Measurements from ENCODE around the gene RASSF6. TPM values are rescaled to one million over a fixed set of nuclear protein-coding genes. Genes with fewer than 3 reads are reported as not detected.
"Not testable (repeated sequence)": the region's sequence is repeated elsewhere in the genome, so short reads cannot be mapped to it uniquely, and the experiment has no call there.

The RASSF6 gene
- total RNA-seq, 2 experiments from 2014 or later = not detected

- H3K4me3 Mint-ChIP-seq = no peak overlapping the region
- no peaks in the 10 kb centered on the region for H3K36me3 Mint-ChIP-seq (ENCODE audit: low read depth)
- DNase-seq = no peak
- CTCF ChIA-PET = no interaction called here
- intact Hi-C loops (cut with micrococcal nuclease) = no loop called here
- H3K27me3 Mint-ChIP-seq (ENCODE audit: low read depth) = no peaks in the 10 kb centered on the region
- H3K9me3 Mint-ChIP-seq = no peaks in the 10 kb centered on the region
- H3K27ac Mint-ChIP-seq = no peak overlapping the region
- peaks cover 6% of the 10 kb centered on the region for H3K4me1 Mint-ChIP-seq (ENCODE audit: low read depth)
These were observed 12.7 kb downstream of the RASSF6 start for GRCh38 chr4:73607375-73608033.

- CTCF ChIA-PET = interaction anchor here (1.0 kb wide), 1 partner anchor 46 kb away, joined by 5 read pairs; no protein-coding TSS in a partner anchor
- H3K9me3 Mint-ChIP-seq = no peaks in the 10 kb centered on the region
- no peaks in the 10 kb centered on the region for H3K27me3 Mint-ChIP-seq (ENCODE audit: low read depth)
- H3K27ac Mint-ChIP-seq = no peak overlapping the region
- H3K4me3 Mint-ChIP-seq = no peak overlapping the region
- peaks cover 6% of the 10 kb centered on the region for H3K4me1 Mint-ChIP-seq (ENCODE audit: low read depth)
- intact Hi-C loops (cut with micrococcal nuclease) = no loop called here
- DNase-seq = no peak
- no peaks in the 10 kb centered on the region for H3K36me3 Mint-ChIP-seq (ENCODE audit: low read depth)
These were observed 13.7 kb downstream of the RASSF6 start for GRCh38 chr4:73606465-73606974.

- Mint-ChIP-seq H3K27ac (no peak overlapping the region), H3K9me3 (no peaks in the 10 kb centered on the region), H3K4me3 (no peak overlapping the region), H3K27me3 (ENCODE audit: low read depth) (no peaks in the 10 kb centered on the region), H3K4me1 (ENCODE audit: low read depth) (peaks cover 6% of the 10 kb centered on the region), H3K36me3 (ENCODE audit: low read depth) (no peaks in the 10 kb centered on the region)
- intact Hi-C loops (cut with micrococcal nuclease) = no loop called here
- CTCF ChIA-PET = no interaction called here
- DNase-seq = no peak
These were observed 16.2 kb downstream of the RASSF6 start for GRCh38 chr4:73603854-73604584.

GRCh38 chr4:73603271-73603710 is 16.9 kb downstream of the RASSF6 start:
- Mint-ChIP-seq H3K27ac (no peak overlapping the region), H3K36me3 (ENCODE audit: low read depth) (no peaks in the 10 kb centered on the region), H3K4me1 (ENCODE audit: low read depth) (peaks cover 6% of the 10 kb centered on the region), H3K9me3 (no peaks in the 10 kb centered on the region), H3K4me3 (no peak overlapping the region), H3K27me3 (ENCODE audit: low read depth) (no peaks in the 10 kb centered on the region)
- DNase-seq = no peak
- intact Hi-C loops (cut with micrococcal nuclease) = no loop called here
- CTCF ChIA-PET = no interaction called here

GRCh38 chr4:73600954-73601353 is 19.3 kb downstream of the RASSF6 start:
- Mint-ChIP-seq H3K27ac (no peak overlapping the region), H3K4me3 (no peak overlapping the region), H3K4me1 (ENCODE audit: low read depth) (no peaks in the 10 kb centered on the region), H3K9me3 (peaks cover 2% of the 10 kb centered on the region), H3K36me3 (ENCODE audit: low read depth) (no peaks in the 10 kb centered on the region), H3K27me3 (ENCODE audit: low read depth) (no peaks in the 10 kb centered on the region)
- CTCF ChIA-PET = no interaction called here
- intact Hi-C loops (cut with micrococcal nuclease) = no loop called here
- DNase-seq = no peak

GRCh38 chr4:73599182-73599581 is 21.1 kb downstream of the RASSF6 start:
- intact Hi-C loops (cut with micrococcal nuclease) = no loop called here
- DNase-seq = no peak
- CTCF ChIA-PET = no interaction called here
- Mint-ChIP-seq H3K36me3 (ENCODE audit: low read depth) (no peaks in the 10 kb centered on the region), H3K27ac (no peak overlapping the region), H3K4me3 (no peak overlapping the region), H3K9me3 (peaks cover 2% of the 10 kb centered on the region), H3K4me1 (ENCODE audit: low read depth) (no peaks in the 10 kb centered on the region), H3K27me3 (ENCODE audit: low read depth) (no peaks in the 10 kb centered on the region)

- intact Hi-C loops (cut with micrococcal nuclease) = no loop called here
- Mint-ChIP-seq H3K9me3 (peaks cover 2% of the 10 kb centered on the region), H3K4me3 (no peak overlapping the region), H3K27me3 (ENCODE audit: low read depth) (no peaks in the 10 kb centered on the region), H3K27ac (no peak overlapping the region), H3K36me3 (ENCODE audit: low read depth) (no peaks in the 10 kb centered on the region), H3K4me1 (ENCODE audit: low read depth) (no peaks in the 10 kb centered on the region)
- DNase-seq = no peak
- CTCF ChIA-PET = no interaction called here
These were observed 22.6 kb downstream of the RASSF6 start for GRCh38 chr4:73597594-73597993.

GRCh38 chr4:73597183-73597582 is 23.1 kb downstream of the RASSF6 start:
- H3K36me3 Mint-ChIP-seq (ENCODE audit: low read depth); DNase-seq; intact Hi-C loops (cut with micrococcal nuclease); H3K27ac Mint-ChIP-seq; H3K4me3 Mint-ChIP-seq; H3K4me1 Mint-ChIP-seq (ENCODE audit: low read depth); CTCF ChIA-PET; H3K27me3 Mint-ChIP-seq (ENCODE audit: low read depth); H3K9me3 Mint-ChIP-seq: not testable (repeated sequence)

- no peak overlapping the region for H3K4me3 Mint-ChIP-seq
- no peak overlapping the region for H3K27ac Mint-ChIP-seq
- no peaks in the 10 kb centered on the region for H3K36me3 Mint-ChIP-seq (ENCODE audit: low read depth)
- CTCF ChIA-PET = no interaction called here
- H3K9me3 Mint-ChIP-seq = peaks cover 2% of the 10 kb centered on the region
- no peaks in the 10 kb centered on the region for H3K4me1 Mint-ChIP-seq (ENCODE audit: low read depth)
- H3K27me3 Mint-ChIP-seq (ENCODE audit: low read depth) = no peaks in the 10 kb centered on the region
- DNase-seq = no peak
- intact Hi-C loops (cut with micrococcal nuclease) = no loop called here
These were observed 24.2 kb downstream of the RASSF6 start for GRCh38 chr4:73596001-73596400.

- CTCF ChIA-PET = no interaction called here
- Mint-ChIP-seq H3K4me1 (ENCODE audit: low read depth) (no peaks in the 10 kb centered on the region), H3K27me3 (ENCODE audit: low read depth) (no peaks in the 10 kb centered on the region), H3K27ac (no peak overlapping the region), H3K9me3 (peaks cover 2% of the 10 kb centered on the region), H3K36me3 (ENCODE audit: low read depth) (no peaks in the 10 kb centered on the region), H3K4me3 (no peak overlapping the region)
- DNase-seq = no peak
- intact Hi-C loops (cut with micrococcal nuclease) = loop anchor here (2.0 kb wide), 2 partner anchors 59 to 539 kb away; no protein-coding TSS in a partner anchor
These were observed 26.5 kb downstream of the RASSF6 start for GRCh38 chr4:73593631-73594241.

- H3K9me3 Mint-ChIP-seq = no peaks in the 10 kb centered on the region
- H3K36me3 Mint-ChIP-seq (ENCODE audit: low read depth) = no peaks in the 10 kb centered on the region
- DNase-seq = no peak
- CTCF ChIA-PET = no interaction called here
- no peaks in the 10 kb centered on the region for H3K27me3 Mint-ChIP-seq (ENCODE audit: low read depth)
- intact Hi-C loops (cut with micrococcal nuclease) = no loop called here
- H3K4me1 Mint-ChIP-seq (ENCODE audit: low read depth) = no peaks in the 10 kb centered on the region
- no peak overlapping the region for H3K27ac Mint-ChIP-seq
- H3K4me3 Mint-ChIP-seq = no peak overlapping the region
These were observed 30.1 kb downstream of the RASSF6 start for GRCh38 chr4:73589887-73590801.

- Mint-ChIP-seq H3K27ac (no peak overlapping the region), H3K4me3 (no peak overlapping the region), H3K36me3 (ENCODE audit: low read depth) (no peaks in the 10 kb centered on the region), H3K27me3 (ENCODE audit: low read depth) (no peaks in the 10 kb centered on the region), H3K9me3 (no peaks in the 10 kb centered on the region), H3K4me1 (ENCODE audit: low read depth) (no peaks in the 10 kb centered on the region)
- CTCF ChIA-PET = no interaction called here
- DNase-seq = no peak
- intact Hi-C loops (cut with micrococcal nuclease) = no loop called here
These were observed 30.9 kb downstream of the RASSF6 start for GRCh38 chr4:73589261-73589847.

Measured in activated naive CD4-positive, alpha-beta T cell treated with anti-CD3 and anti-CD28 coated beads for 36 hours (primary cell).